K562 (cell line): ENCODE results near the gene CDCA3. TPM values are rescaled to one million over a fixed set of nuclear protein-coding genes. Genes with fewer than 3 reads are reported as not detected.
A peak's percentile ranks its signal among the peaks of the same experiment; 100 is the strongest.
"Not testable (repeated sequence)": the region's sequence is repeated elsewhere in the genome, so short reads cannot be mapped to it uniquely, and the experiment has no call there.

Source experiments
- ATAC-seq: fragments of 200-7000 bp; cut with Tn5 transposase; 3 replicates; pipeline ENCODE4 v1.9.1; 2020; ENCODE audit warnings: moderate library complexity
- BruUV-seq: library from RNA; stranded (reverse); fragments of 400-500 nt; replicated peaks from 2 replicates; lab custom pipeline; 2021; lab: Mats Ljungman, UMichigan
- CTCF ChIA-PET: fragments of 300-600 bp; formaldehyde crosslinking; extraction: SDS; loops from one replicate; lab custom pipeline; 2021; ENCODE audit warnings: low intra/inter-chr PET ratio; lab: Yijun Ruan, JAX
- POLR2A ChIA-PET: fragments of 300-600, 350-650 bp; sonication (Branson Sonifier 250); formaldehyde crosslinking; extraction: SDS; loops from one replicate; lab custom pipeline; 2021; ENCODE audit warnings: antibody characterized with exemption, inconsistent platforms; lab: Yijun Ruan, JAX
- DNase-seq, 4 experiments: peaks; one replicate each; pipeline versions ENCODE4 v3.0.0 to v3.0.0-alpha.2; 2011 to 2018; ENCODE audit warnings: low spot score in 3 of 4, mixed read lengths in 3 of 4; ENCODE audit errors: extremely low read depth in 1 of 4
- FAIRE-seq: peaks from 2 replicates; lab custom pipeline; 2011; peaks lifted over from hg19 to GRCh38; lab: Jason Lieb, UNC
- H2AFZ ChIP-seq: 2 replicates; pipeline ENCODE4 v1.6.0; 2011; ENCODE audit warnings: low read depth, low read length, control low read depth, inconsistent platforms
- H3K27ac ChIP-seq: fragments of 200-600 bp; 3 replicates; pipeline ENCODE4 v1.8.0; 2011; ENCODE audit warnings: low read depth, mild to moderate bottlenecking, control low read depth, inconsistent platforms, low read length, moderate library complexity, mixed read lengths; ENCODE audit errors: extremely low read depth
- H3K27me3 ChIP-seq, 2 experiments: fragments of 300-600 bp in 1 of 2; 2 replicates in 1 of 2; 3 replicates in 1 of 2; pipeline versions ENCODE4 v1.6.0 to v1.8.0; 2011; ENCODE audit warnings: inconsistent platforms in 2 of 2, low read length in 2 of 2, mild to moderate bottlenecking in 1 of 2, mixed read lengths in 1 of 2, moderate library complexity in 1 of 2; ENCODE audit not compliant: control insufficient read depth in 2 of 2, insufficient read depth in 2 of 2
- H3K36me3 ChIP-seq: fragments of 300-600 bp; 3 replicates; pipeline ENCODE4 v1.8.0; 2011; ENCODE audit warnings: mild to moderate bottlenecking, low read length, inconsistent platforms; ENCODE audit not compliant: control insufficient read depth, insufficient read depth
- H3K4me1 ChIP-seq, 2 experiments: fragments of 200-600 bp in 1 of 2; replicated peaks in 1 of 2; 2 replicates in 1 of 2; 3 replicates in 1 of 2; pipeline versions ENCODE4 v1.5.1 to v1.8.0; 2011; ENCODE audit warnings: inconsistent platforms in 2 of 2, low read length in 2 of 2, mild to moderate bottlenecking in 1 of 2, mixed read lengths in 1 of 2, moderate library complexity in 1 of 2; ENCODE audit not compliant: control insufficient read depth in 2 of 2, insufficient read depth in 2 of 2
- H3K4me2 ChIP-seq: 2 replicates; pipeline ENCODE4 v1.6.1; 2011; ENCODE audit warnings: low read length, control low read depth, inconsistent platforms, mixed read lengths; ENCODE audit not compliant: insufficient read depth
- H3K4me3 ChIP-seq: fragments of 200-600 bp; sonication (generic), shearing (Covaris generic); 2 replicates; pipeline ENCODE4 v1.5.1; 2016; ENCODE audit warnings: control low read depth, inconsistent platforms
- H3K79me2 ChIP-seq: fragments of 200-600 bp; 3 replicates; pipeline ENCODE4 v1.8.0; 2011; ENCODE audit warnings: low read length, inconsistent platforms; ENCODE audit not compliant: control insufficient read depth, insufficient read depth
- H3K9ac ChIP-seq, 2 experiments: 2 replicates each; pipeline versions ENCODE4 v1.6.0 to v1.6.1; 2011; ENCODE audit warnings: low read depth in 2 of 2, low read length in 2 of 2, control low read depth in 1 of 2, inconsistent platforms in 1 of 2, mild to moderate bottlenecking in 1 of 2, mixed read lengths in 1 of 2; ENCODE audit not compliant: insufficient read depth in 1 of 2
- H3K9me1 ChIP-seq: one replicate; pipeline ENCODE4 v1.6.0; 2011; ENCODE audit warnings: inconsistent platforms, mild to moderate bottlenecking, low read length, moderate library complexity; ENCODE audit not compliant: control insufficient read depth, insufficient read depth
- H3K9me3 ChIP-seq: replicated peaks from 2 replicates; pipeline ENCODE4 v1.5.1; 2011; ENCODE audit warnings: low read depth, low read length, inconsistent platforms; ENCODE audit not compliant: control insufficient read depth, insufficient read depth
- H4K20me1 ChIP-seq: replicated peaks from 2 replicates; pipeline ENCODE4 v1.6.1; 2011; ENCODE audit warnings: low read length, inconsistent platforms, mixed read lengths; ENCODE audit not compliant: control insufficient read depth, insufficient read depth
- TRIM24 ChIP-seq, 2 experiments: fragments of 450-650 bp; IDR thresholded peaks; 2 replicates each; pipeline ENCODE4 v1.6.1; 2016
- ZNF121 ChIP-seq: sonication (generic); formaldehyde crosslinking; conservative IDR thresholded peaks from 2 replicates; pipeline ENCODE4 v1.8.0; 2022; ENCODE audit warnings: missing genetic modification reagents
- ZNF644 ChIP-seq: fragments of 200-800 bp; sonication (Bioruptor generic); IDR thresholded peaks from 2 replicates; pipeline ENCODE4 v1.6.1; 2016; ENCODE audit warnings: low read depth, missing genetic modification characterization, missing compliant biosample characterization
- WGBS: fragments of 100-300 bp; shearing (Covaris generic); methylation state at CpG from one replicate; pipeline ENCODE4 v1.1.6; 2016; ENCODE audit warnings: low coverage, mixed read lengths; ENCODE audit not compliant: insufficient coverage; ENCODE audit errors: missing lambda C conversion rate; 5-methylcytosine and 5-hydroxymethylcytosine counted together
- in situ Hi-C: fragments of 300-500 bp; cut with MboI; formaldehyde crosslinking; loops from 4 replicates; pipeline ENCODE4 v1.15.0; 2018; ENCODE audit warnings: inconsistent platforms, mixed read lengths
- intact Hi-C: fragments of 100-400 bp; cut with micrococcal nuclease; formaldehyde crosslinking; loops from 2 replicates; pipeline ENCODE4 v1.14.2; 2022
- polyA plus RNA-seq, 8 experiments: library from polyadenylated mRNA; depleted of rRNA in 4 of 8; stranded (reverse) in 5 of 8; unstranded in 3 of 8; fragments of >200 nt; fragmentation: Nextera tagmentation in 2 of 8; fragmentation: Illumina TruSeq in 1 of 8; extraction: Ambion mirVana in 2 of 8; extraction: Trizol in 1 of 8; gene quantifications; 2 replicates each; pipeline versions ENCODE4 v1.2.1 to v1.2.3, GENCODE V29; 2011 to 2014; ENCODE audit warnings: inconsistent platforms in 1 of 8, missing spikeins in 1 of 8
- total RNA-seq, 7 experiments: library from RNA; depleted of rRNA in 6 of 7; stranded (reverse); fragments of >200 nt in 6 of 7; fragmentation: Illumina TruSeq in 2 of 7; extraction: Trizol in 2 of 7; gene quantifications; 2 replicates each; pipeline versions ENCODE4 v1.2.1 to v1.2.3, GENCODE V29; 2011 to 2021; ENCODE audit warnings: low replicate concordance in 1 of 7
- TF ChIP-seq, protein P1 (sequence below), 2 experiments: fragments of 450-650 bp; IDR thresholded peaks; 2 replicates each; pipeline ENCODE4 v1.6.1; 2016

CDCA3 gene
- total and polyA plus RNA-seq, 9 of the 15 experiments (the other 6 are each of a cell fraction or from before 2014, with no cell fraction given): 24.2 to 80.8 (median 55.1) TPM

DNA sequence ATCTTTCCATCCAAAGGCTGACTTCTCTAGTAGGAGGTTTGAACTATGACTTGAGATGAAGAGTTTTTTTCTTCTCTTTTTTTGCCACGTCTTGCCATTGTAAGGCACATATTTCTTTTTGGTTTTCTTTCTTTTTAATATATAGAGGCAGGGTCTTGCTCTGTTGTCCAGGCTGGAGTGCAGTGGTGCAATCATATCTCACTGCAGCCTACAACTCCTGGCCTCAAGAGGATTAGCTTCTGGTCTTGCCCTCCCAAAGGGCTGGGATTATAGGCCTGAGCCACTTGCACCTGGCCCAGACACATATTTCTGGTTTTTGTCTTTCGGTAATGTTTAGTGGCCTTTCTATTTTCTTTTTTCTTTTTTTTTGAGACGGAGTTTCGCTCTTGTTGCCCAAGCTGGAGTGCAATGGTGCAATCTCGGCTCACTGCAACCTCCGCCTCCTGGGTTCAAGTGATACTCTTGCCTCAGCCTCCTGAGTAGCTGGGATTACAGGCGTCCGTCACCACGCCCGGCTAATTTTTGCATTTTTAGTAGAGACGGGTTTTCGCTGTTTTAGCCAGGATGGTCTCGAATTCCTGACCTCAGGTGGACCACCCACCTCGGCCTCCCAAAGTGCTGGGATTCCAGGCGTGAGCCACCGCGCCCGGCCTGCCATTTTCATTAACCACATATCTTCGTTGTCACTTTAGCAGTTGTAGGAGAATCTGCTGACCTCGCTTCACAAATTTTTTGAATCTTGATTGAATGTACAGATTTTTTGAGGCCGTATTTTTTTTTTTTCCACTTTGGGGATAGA is 38.9 kb upstream of the CDCA3 start:
- H3K79me2 ChIP-seq, H3K9me1 ChIP-seq, ATAC-seq, BruUV-seq, H3K9me3 ChIP-seq, FAIRE-seq, H3K27me3 ChIP-seq, DNase-seq, H3K36me3 ChIP-seq, CTCF ChIA-PET, in situ Hi-C loops, H4K20me1 ChIP-seq: not testable (repeated sequence)
- peaks cover 12 to 19% of the 10 kb centered on the region in 2 experiments; a peak in 4 of 5 replicates for H3K4me1 ChIP-seq
- H3K4me2 ChIP-seq: peak overlapping the region; percentile 74
- POLR2A ChIA-PET: interaction anchor here (0.8 to 1.8 kb wide), 3 partner anchors 9 to 18 kb away, joined by 4 to 17 read pairs (median 4); partner anchors contain the start of gene SPSB2
- H3K9ac ChIP-seq: peak overlapping the region in 1 of 2 experiments; percentile 90; a peak in 2 of 4 replicates
- TF ChIP-seq TRIM24 (IDR thresholded peaks at IDR 0.05) (0 out of 4 replicates have a peak, but pooled peaks of 1 of the 2 experiments have one; percentile 31), ZNF121 (peak; percentile 53; the same call in 1 of the 2 replicates), ZNF644 (tag) (peak; percentile 36; the same call in 1 of the 2 replicates)
- TF ChIP-seq, protein P1, sequence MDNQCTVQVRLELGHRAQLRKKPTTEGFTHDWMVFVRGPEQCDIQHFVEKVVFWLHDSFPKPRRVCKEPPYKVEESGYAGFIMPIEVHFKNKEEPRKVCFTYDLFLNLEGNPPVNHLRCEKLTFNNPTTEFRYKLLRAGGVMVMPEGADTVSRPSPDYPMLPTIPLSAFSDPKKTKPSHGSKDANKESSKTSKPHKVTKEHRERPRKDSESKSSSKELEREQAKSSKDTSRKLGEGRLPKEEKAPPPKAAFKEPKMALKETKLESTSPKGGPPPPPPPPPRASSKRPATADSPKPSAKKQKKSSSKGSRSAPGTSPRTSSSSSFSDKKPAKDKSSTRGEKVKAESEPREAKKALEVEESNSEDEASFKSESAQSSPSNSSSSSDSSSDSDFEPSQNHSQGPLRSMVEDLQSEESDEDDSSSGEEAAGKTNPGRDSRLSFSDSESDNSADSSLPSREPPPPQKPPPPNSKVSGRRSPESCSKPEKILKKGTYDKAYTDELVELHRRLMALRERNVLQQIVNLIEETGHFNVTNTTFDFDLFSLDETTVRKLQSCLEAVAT (IDR thresholded peaks at IDR 0.05): peak in 1 of 2 experiments; percentile 25; a peak in 1 of 4 replicates
- WGBS: 83% methylated on average over 17 of the region's 21 CpGs
- peak overlapping the region; percentile 96 for H3K27ac ChIP-seq
- H3K4me3 ChIP-seq: peak overlapping the region; percentile 25; the same call in 1 of the 2 replicates
- H2AFZ ChIP-seq: peak overlapping the region; percentile 87
- intact Hi-C loops: loop anchor here (2.0 kb wide), 1 partner anchor 17 kb away; the partner anchor contains the start of gene SPSB2

GRCh38 chr12:6888794-6889193 is 37.7 kb upstream of the CDCA3 start:
- H3K4me1 ChIP-seq: peaks cover 12 to 23% of the 10 kb centered on the region in 2 experiments; a peak in 4 of 5 replicates

More at GRCh38 chr12:6888794-6889193, 37.7 kb upstream of the CDCA3 start:
- H3K9ac ChIP-seq, ATAC-seq, H3K9me3 ChIP-seq, H3K4me3 ChIP-seq, H2AFZ ChIP-seq, H3K27ac ChIP-seq, H3K79me2 ChIP-seq, FAIRE-seq, in situ Hi-C loops, DNase-seq, H3K9me1 ChIP-seq, intact Hi-C loops, BruUV-seq, H3K4me2 ChIP-seq, CTCF ChIA-PET, H3K27me3 ChIP-seq, H4K20me1 ChIP-seq: not testable (repeated sequence)
- H3K36me3 ChIP-seq: peaks cover 13% of the 10 kb centered on the region; the same call in 1 of the 3 replicates
- 70% methylated on average over 3 of the region's 7 CpGs for WGBS
- POLR2A ChIA-PET: interaction anchor here (0.6 kb wide), 1 partner anchor 21 kb away, joined by 3 read pairs; no protein-coding TSS in a partner anchor
